ENCODE measurements around the gene FBXO27. TPM values are rescaled to one million over a fixed set of nuclear protein-coding genes. Genes with fewer than 3 reads are reported as not detected.

Gene FBXO27
- total RNA-seq, 1 donor from 2014 or later = 10.2 TPM

DNA sequence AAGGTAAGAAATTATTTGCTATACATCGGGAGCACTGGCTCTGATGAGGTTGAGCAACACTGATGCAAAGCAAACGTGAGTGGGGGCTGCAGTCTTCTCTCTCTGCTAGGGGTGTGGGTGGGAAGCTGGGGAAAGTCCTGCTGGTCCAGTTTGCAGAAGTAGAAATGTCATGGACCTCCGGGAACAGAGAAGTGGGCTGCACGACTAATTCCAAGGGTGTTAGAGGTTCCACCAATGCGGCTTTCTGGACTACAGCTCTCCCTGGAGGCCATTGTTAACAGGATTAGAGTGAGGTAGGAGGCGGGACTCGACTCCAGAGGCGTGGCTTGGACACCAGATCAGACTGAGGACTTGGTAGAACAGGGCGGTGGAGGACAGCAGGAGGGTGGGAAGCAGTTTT is 5.7 kb upstream of the FBXO27 start:
- Mint-ChIP-seq H3K4me3 (no peak overlapping the region), H3K27me3 (ENCODE audit: low read depth) (peaks cover 4% of the 10 kb centered on the region), H3K9me3 (peaks cover 3% of the 10 kb centered on the region), H3K27ac (no peak overlapping the region), H3K36me3 (no peaks in the 10 kb centered on the region), H3K4me1 (peaks cover 9% of the 10 kb centered on the region)
- peak in 1 of 2 experiments; percentile 41 for DNase-seq (ENCODE audit: low spot score in 2 of 2, unreplicated experiment in 2 of 2)
- no peak for TF ChIP-seq CTCF (IDR thresholded peaks at IDR 0.05; ENCODE audit: unreplicated experiment)

GRCh38 chr19:39037194-39037593 is 4.8 kb upstream of the FBXO27 start:
- H3K9me3 Mint-ChIP-seq = peaks cover 3% of the 10 kb centered on the region
- TF ChIP-seq CTCF (IDR thresholded peaks at IDR 0.05; ENCODE audit: unreplicated experiment) = no peak
- peaks cover 17% of the 10 kb centered on the region for H3K4me1 Mint-ChIP-seq
- DNase-seq (ENCODE audit: low spot score in 2 of 2, unreplicated experiment in 2 of 2) = no peak
- H3K4me3 Mint-ChIP-seq = no peak overlapping the region
- H3K36me3 Mint-ChIP-seq = no peaks in the 10 kb centered on the region
- H3K27me3 Mint-ChIP-seq (ENCODE audit: low read depth) = peaks cover 5% of the 10 kb centered on the region
- H3K27ac Mint-ChIP-seq = no peak overlapping the region

- peaks cover 5% of the 10 kb centered on the region for H3K27me3 Mint-ChIP-seq (ENCODE audit: low read depth)
- H3K9me3 Mint-ChIP-seq = peaks cover 3% of the 10 kb centered on the region
- no peak overlapping the region for H3K4me3 Mint-ChIP-seq
- H3K4me1 Mint-ChIP-seq = peaks cover 17% of the 10 kb centered on the region
- no peak for TF ChIP-seq CTCF (IDR thresholded peaks at IDR 0.05; ENCODE audit: unreplicated experiment)
- DNase-seq (ENCODE audit: low spot score in 2 of 2, unreplicated experiment in 2 of 2) = no peak
- no peaks in the 10 kb centered on the region for H3K36me3 Mint-ChIP-seq
- no peak overlapping the region for H3K27ac Mint-ChIP-seq
Measured at GRCh38 chr19:39036581-39036980, 4.2 kb upstream of the FBXO27 start.

DNA sequence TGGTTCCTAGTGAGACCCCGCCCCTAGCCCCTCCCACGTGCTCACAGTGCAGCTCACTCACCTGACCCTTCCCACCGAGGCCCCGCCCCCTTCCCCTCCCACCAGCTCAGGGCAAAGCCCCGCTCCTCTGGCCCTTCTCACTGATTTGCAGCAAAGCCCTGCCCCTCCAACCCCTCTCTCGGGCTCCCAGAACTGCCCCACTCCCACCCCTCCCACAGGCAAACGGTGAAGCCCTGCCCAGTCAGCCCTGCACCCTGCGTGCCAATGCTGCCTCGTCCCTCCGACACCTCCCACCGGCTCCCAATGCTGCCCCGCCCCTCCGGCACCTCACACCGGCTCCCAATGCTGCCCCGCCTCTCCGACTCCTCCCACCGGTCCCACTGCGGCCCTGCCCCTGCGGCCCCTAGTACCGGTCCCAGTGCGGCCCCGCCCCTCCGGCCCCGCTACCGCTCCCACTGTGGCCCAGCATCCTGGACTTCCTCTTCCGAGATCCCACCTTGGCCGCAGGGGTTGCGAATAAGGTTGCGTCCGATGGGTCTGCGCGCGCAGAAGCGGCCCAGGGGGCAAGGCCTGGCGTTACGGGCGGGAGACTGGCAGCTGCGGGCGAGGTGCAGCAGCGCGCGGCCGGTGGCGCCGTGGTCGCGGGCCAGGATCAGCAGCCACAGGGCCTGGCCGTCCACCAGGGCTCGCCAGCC is 834 bp downstream of the FBXO27 start:
- peaks cover 6% of the 10 kb centered on the region for H3K9me3 Mint-ChIP-seq
- peak overlapping the region; percentile 68 for H3K4me3 Mint-ChIP-seq
- peaks cover 11% of the 10 kb centered on the region for H3K36me3 Mint-ChIP-seq
- H3K27ac Mint-ChIP-seq = no peak overlapping the region
- peaks cover 14% of the 10 kb centered on the region for H3K4me1 Mint-ChIP-seq
- no peak for TF ChIP-seq CTCF (IDR thresholded peaks at IDR 0.05; ENCODE audit: unreplicated experiment)
- DNase-seq (ENCODE audit: low spot score in 2 of 2, unreplicated experiment in 2 of 2) = peak; percentile 78 to 84
- peaks cover 3% of the 10 kb centered on the region for H3K27me3 Mint-ChIP-seq (ENCODE audit: low read depth)

DNA sequence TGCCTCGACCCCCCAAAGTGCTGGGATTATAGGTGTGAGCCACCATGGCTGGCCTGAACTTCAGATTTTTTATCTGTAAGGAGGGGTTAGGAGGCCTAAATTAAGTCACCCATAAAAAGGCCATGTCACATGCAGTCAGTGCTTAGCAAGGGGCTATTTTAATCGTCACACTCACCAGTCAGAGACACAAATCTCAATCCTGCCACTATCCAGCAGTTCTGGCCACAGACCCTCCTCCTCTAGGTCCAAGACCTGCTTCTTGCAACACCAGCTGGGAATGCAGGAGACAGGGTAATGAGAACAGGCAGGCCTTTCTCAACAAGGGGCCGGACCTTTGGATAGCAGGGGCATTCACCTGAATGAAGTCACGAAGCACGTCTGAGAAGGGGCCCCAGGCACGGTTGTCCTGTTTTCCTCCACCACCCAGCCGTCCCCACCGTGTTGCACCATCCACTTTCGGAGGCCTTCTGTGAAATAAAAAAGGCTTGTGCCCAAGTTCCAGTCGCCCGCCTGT is 1.4 kb downstream of the FBXO27 start:
- Mint-ChIP-seq H3K9me3 (peaks cover 6% of the 10 kb centered on the region), H3K4me3 (peak overlapping the region; percentile 68), H3K27me3 (ENCODE audit: low read depth) (peaks cover 3% of the 10 kb centered on the region), H3K4me1 (peaks cover 14% of the 10 kb centered on the region), H3K27ac (no peak overlapping the region), H3K36me3 (peaks cover 15% of the 10 kb centered on the region)
- no peak for TF ChIP-seq CTCF (IDR thresholded peaks at IDR 0.05; ENCODE audit: unreplicated experiment)
- DNase-seq (ENCODE audit: low spot score in 2 of 2, unreplicated experiment in 2 of 2) = no peak

Data from mesothelial cell of epicardium (in vitro differentiated cells).